RWPE1 (cell line): ENCODE measurements around the gene AHSG.

Source experiments
- CTCF ChIA-PET: fragments of 350-600 bp; sonication (Branson Sonifier 250); formaldehyde crosslinking; extraction: SDS; loops from one replicate; lab custom pipeline; 2021; lab: Yijun Ruan, JAX
- POLR2A ChIA-PET: fragments of 400-600 bp; formaldehyde crosslinking; extraction: SDS; loops from one replicate; lab custom pipeline; 2020; ENCODE audit warnings: antibody characterized with exemption; ENCODE audit not compliant: low non-redundant PET; lab: Yijun Ruan, JAX
- DNase-seq: peaks from one replicate; pipeline ENCODE4 v3.0.0; 2012; ENCODE audit warnings: low spot score
- H3K27ac ChIP-seq: fragments of 450-650 bp; 2 replicates; pipeline ENCODE4 v1.5.1; 2017
- TF ChIP-seq, protein P1 (sequence below): fragments of 450-650 bp; conservative IDR thresholded peaks from 2 replicates; pipeline ENCODE4 v1.5.1; 2017; ENCODE audit warnings: low read depth, mild to moderate bottlenecking

The AHSG gene

DNA sequence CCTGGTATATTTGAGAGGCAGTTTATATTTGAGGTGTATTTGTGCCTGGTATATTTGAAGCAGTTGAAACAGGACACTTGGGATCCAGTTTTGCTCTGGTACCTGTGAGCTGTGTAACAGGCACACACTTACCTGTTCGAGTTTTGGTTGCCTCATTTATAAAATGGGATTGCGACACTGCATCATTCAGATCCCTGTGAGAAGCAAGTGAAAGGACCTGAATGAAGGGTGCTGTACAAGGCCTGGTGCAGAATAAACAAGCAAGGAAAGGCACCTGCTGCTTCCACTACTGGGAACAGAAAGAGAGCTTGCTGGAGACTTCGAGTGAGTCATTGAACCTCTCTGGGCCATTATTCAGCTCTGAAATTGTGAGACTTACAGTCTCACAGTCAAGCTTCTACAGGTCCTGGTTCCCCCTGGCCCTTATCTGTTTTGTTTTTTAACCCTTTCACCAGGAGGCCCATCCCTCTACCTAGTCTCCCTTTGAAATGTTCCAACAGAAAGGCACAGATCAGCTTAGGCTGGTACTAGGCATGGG is 38.9 kb downstream of the AHSG start:
- CTCF ChIA-PET: interaction anchor here (0.7 to 1.0 kb wide), 2 partner anchors 35 to 300 kb away, joined by 3 to 4 read pairs; no protein-coding TSS in a partner anchor
- H3K27ac ChIP-seq: no peak overlapping the region
- TF ChIP-seq, protein P1, sequence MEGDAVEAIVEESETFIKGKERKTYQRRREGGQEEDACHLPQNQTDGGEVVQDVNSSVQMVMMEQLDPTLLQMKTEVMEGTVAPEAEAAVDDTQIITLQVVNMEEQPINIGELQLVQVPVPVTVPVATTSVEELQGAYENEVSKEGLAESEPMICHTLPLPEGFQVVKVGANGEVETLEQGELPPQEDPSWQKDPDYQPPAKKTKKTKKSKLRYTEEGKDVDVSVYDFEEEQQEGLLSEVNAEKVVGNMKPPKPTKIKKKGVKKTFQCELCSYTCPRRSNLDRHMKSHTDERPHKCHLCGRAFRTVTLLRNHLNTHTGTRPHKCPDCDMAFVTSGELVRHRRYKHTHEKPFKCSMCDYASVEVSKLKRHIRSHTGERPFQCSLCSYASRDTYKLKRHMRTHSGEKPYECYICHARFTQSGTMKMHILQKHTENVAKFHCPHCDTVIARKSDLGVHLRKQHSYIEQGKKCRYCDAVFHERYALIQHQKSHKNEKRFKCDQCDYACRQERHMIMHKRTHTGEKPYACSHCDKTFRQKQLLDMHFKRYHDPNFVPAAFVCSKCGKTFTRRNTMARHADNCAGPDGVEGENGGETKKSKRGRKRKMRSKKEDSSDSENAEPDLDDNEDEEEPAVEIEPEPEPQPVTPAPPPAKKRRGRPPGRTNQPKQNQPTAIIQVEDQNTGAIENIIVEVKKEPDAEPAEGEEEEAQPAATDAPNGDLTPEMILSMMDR: no peak
- POLR2A ChIA-PET: no interaction called here
- DNase-seq: no peak

DNA sequence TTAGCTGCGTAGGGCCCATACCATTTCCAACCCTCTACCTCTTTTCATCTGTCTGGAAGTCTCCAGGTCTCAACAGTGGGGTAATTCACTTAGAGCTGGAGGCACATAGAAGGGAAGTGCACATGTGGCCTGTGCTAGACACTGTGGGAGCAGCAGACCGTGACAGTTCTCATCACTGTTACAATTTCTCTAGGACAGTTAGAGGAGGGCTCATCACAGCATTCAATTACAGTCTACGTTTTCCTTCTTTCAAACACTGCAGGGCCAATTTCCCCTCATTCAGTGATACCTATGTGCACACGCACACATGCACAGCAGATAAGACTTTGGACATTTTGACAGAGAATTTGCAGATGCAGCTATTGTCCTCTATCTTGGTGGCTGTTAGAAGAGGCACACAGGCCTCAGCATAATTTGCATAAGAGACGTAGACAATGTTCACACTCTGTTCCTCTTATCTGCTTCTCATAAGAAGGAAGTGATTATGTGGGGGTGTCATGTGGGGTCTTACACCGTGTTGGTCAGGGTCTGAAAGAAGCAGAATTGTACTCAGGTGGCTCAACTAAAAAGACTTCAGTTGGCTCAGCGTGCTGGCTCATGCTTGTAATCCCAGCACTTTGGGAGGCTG is 40.3 kb downstream of the AHSG start:
- POLR2A ChIA-PET: no interaction called here
- CTCF ChIA-PET: interaction anchor here (0.6 kb wide), 1 partner anchor 36 kb away, joined by 4 read pairs; no protein-coding TSS in a partner anchor
- TF ChIP-seq, protein P1: no peak
- no peak for DNase-seq
- no peak overlapping the region for H3K27ac ChIP-seq

DNA sequence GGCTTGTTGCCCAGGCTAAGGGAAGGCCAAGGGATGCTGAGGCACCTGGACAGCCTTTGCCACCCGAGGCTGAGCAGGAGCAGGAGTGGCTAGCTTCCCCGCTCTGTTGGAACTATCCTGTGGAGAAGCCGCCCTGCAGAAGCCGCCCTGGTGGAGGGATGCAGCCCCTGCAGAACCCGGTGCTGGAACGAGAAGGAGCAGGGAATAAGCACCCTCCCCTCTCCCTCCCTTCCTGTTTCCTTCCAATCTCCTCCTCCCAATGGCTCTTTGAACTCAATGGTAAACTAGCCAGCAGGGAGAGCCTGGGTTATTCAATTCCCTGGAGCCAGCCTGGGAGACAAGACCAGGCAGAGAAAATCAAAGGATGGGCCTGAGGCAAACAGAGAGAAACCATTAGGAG is 41.1 kb downstream of the AHSG start:
- H3K27ac ChIP-seq: no peak overlapping the region
- POLR2A ChIA-PET: no interaction called here
- TF ChIP-seq, protein P1: no peak
- DNase-seq: no peak
- CTCF ChIA-PET: no interaction called here

DNA sequence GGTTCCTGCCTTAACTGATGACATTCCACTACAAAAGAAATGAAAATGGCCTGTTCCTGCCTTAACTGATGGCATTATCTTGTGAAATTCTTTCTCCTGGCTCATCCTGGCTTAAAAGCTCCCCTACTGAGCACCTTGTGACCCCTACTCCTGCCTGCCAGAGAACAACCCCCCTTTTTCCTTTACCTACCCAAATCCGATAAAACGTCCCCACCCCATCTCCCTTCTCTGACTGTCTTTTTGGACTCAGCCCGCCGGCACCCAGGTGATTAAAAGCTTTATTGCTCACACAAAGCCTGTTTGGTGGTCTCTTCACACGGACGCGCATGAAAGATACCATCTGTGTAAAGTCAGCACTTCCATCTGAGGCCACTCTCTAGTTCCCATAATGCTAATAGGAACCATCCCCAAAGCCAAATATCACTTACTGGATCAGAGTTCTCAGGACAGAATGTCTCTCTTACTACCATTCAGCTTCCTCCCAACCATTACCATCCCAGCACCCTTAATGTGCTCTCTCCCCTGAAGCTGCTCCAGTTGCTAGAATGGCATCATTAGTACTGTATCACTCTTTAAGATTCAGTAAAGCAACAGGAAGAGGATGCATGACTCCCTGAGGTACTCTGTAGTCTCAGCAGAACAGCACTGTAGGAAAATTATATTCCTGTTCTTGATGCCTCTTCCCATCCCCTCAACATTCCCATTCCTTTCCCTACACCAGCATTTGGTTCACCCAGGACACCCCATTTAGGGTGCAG is 50.7 kb downstream of the AHSG start:
- no peak overlapping the region for H3K27ac ChIP-seq
- ChIA-PET POLR2A (no interaction called here), CTCF (no interaction called here)
- no peak for DNase-seq
- TF ChIP-seq, protein P1: no peak

DNA sequence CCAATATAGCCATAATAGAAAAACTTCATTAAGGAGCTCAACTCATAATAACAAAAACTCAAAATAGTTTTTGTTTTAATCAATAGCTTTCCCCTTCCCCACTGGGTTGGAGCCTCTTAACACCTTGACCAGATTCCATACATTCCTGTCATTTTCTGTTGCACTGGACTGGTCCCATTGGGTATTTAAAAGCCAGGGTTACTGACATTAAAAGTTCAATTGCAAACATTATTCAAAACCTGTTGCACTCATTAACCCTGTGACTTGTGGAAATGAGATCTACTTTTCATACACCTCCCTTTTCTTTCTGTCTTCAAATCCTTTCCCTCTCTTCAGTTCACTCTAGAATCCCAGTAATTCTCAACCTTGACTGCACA is 51.2 kb downstream of the AHSG start:
- ChIA-PET CTCF (no interaction called here), POLR2A (no interaction called here)
- TF ChIP-seq, protein P1: no peak
- no peak for DNase-seq
- no peak overlapping the region for H3K27ac ChIP-seq

DNA sequence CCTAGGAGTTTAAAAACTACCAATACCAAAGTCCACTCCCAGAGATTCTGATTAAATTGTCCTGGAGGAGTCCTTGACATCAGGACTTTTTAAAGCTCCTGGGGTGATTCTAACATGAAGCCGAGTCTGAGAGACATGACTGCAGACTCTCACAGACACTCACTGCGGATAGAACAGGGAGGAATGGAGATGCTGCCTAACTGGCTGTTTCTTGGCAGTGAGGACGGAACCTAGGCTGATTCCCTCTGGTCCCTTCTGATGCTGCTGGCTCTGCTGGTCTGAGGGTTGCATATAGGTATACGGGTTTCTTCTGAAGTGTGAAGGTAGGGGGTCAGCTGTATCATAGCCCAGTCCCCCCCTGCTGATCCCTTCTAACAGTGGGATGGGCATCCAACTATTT is 51.6 kb downstream of the AHSG start:
- POLR2A ChIA-PET: no interaction called here
- no peak overlapping the region for H3K27ac ChIP-seq
- CTCF ChIA-PET: no interaction called here
- DNase-seq: no peak
- TF ChIP-seq, protein P1: no peak
